ENCODE data around the gene ETFBKMT. TPM values are rescaled to one million over a fixed set of nuclear protein-coding genes. Genes with fewer than 3 reads are reported as not detected.

The ETFBKMT gene
- total RNA-seq, 1 experiment from 2014 or later, result 1.7 TPM

- ATAC-seq (no peak), DNase-seq (ENCODE audit: low read depth, low spot score) (no peak)
- Histone ChIP-seq H3K4me3 (replicated peaks in 1 of 2; ENCODE audit: low read depth in 1 of 2, low read length in 2 of 2) (no peak overlapping the region), H2AFZ (ENCODE audit: low read depth, low read length, poor library complexity, severe bottlenecking) (no peak overlapping the region), H3K27me3 (ENCODE audit: insufficient read depth, low read length) (no peaks in the 10 kb centered on the region), H3K4me2 (ENCODE audit: low read length) (no peak overlapping the region), H4K20me1 (ENCODE audit: insufficient read depth) (no peaks in the 10 kb centered on the region), H3K9me3 (ENCODE audit: control insufficient read depth in 1 of 2, insufficient read depth in 1 of 2, low read depth in 1 of 2, low read length in 2 of 2) (no peaks in the 10 kb centered on the region), H3K9me2 (ENCODE audit: insufficient read depth) (no peaks in the 10 kb centered on the region), H3K36me3 (ENCODE audit: control insufficient read depth in 1 of 2, insufficient read depth in 2 of 2, low read length in 2 of 2) (no peaks in the 10 kb centered on the region), H3K27ac (ENCODE audit: low read depth, low read length) (no peak overlapping the region), H3K79me2 (ENCODE audit: insufficient read depth, low read length) (no peaks in the 10 kb centered on the region), H3K9ac (ENCODE audit: low read length) (no peak overlapping the region), H3K4me1 (ENCODE audit: control insufficient read depth in 1 of 2, insufficient read depth in 2 of 2, low read length in 2 of 2) (peaks cover 10 to 23% of the 10 kb centered on the region in 2 experiments; a peak in 3 of 4 replicates)
- intact Hi-C loops (cut with micrococcal nuclease), result loop anchor here (5.0 to 10.0 kb wide), 4 partner anchors 409 to 1259 kb away; partner anchors contain the start of genes BICD1 and DNM1L
- RAD21 ChIA-PET (ENCODE audit: low non-redundant PET in 1 of 2, low total read pairs in 2 of 2, uncharacterized antibody in 2 of 2, unreplicated experiment in 2 of 2), result no interaction called here
- TF ChIP-seq ZBTB33 (IDR thresholded peaks at IDR 0.05; ENCODE audit: extremely low read depth, insufficient replicate concordance, low read length), result no peak
- TF ChIP-seq SP1 (IDR thresholded peaks at IDR 0.05; ENCODE audit: low read depth), result no peak
- no peak for TF ChIP-seq JUND (IDR thresholded peaks at IDR 0.05)
- no peak for TF ChIP-seq ELF1 (IDR thresholded peaks at IDR 0.05; ENCODE audit: borderline replicate concordance, low read depth)
- TF ChIP-seq CBX3 (IDR thresholded peaks at IDR 0.05; ENCODE audit: low read depth), result no peak
- CTCF ChIA-PET, result no interaction called here
- POLR2A ChIA-PET, result no interaction called here
- no TSS peak for BruUV-seq (replicated peaks)
These were observed 3.7 kb upstream of the ETFBKMT start for GRCh38 chr12:31655792-31656191.

GRCh38 chr12:31658471-31659086 is 909 bp upstream of the ETFBKMT start:
- H3K27ac ChIP-seq (ENCODE audit: low read depth, low read length), result peak overlapping the region; percentile 75
- RAD21 ChIA-PET (ENCODE audit: low non-redundant PET in 1 of 2, low total read pairs in 2 of 2, uncharacterized antibody in 2 of 2, unreplicated experiment in 2 of 2), result interaction anchor here in 1 of 2 experiments (0.6 kb wide), 1 partner anchor 402 kb away, joined by 3 read pairs; no protein-coding TSS in a partner anchor
- intact Hi-C loops (cut with micrococcal nuclease), result loop anchor here (5.0 to 10.0 kb wide), 4 partner anchors 406 to 1256 kb away; partner anchors contain the start of genes BICD1 and DNM1L
- H3K36me3 ChIP-seq (ENCODE audit: control insufficient read depth in 1 of 2, insufficient read depth in 2 of 2, low read length in 2 of 2), result no peaks in the 10 kb centered on the region
- no peaks in the 10 kb centered on the region for H3K9me2 ChIP-seq (ENCODE audit: insufficient read depth)
- H3K4me1 ChIP-seq (ENCODE audit: control insufficient read depth in 1 of 2, insufficient read depth in 2 of 2, low read length in 2 of 2), result peaks cover 10 to 16% of the 10 kb centered on the region in 2 experiments; a peak in 3 of 4 replicates
- ATAC-seq (peak; percentile 4; the same call in 1 of the 2 replicates), DNase-seq (ENCODE audit: low read depth, low spot score) (no peak)
- H3K4me3 ChIP-seq (replicated peaks in 1 of 2; ENCODE audit: low read depth in 1 of 2, low read length in 2 of 2), result peak overlapping the region; percentile 53 to 82
- H4K20me1 ChIP-seq (ENCODE audit: insufficient read depth), result no peaks in the 10 kb centered on the region
- BruUV-seq (replicated peaks), result TSS peak; percentile 42
- peak overlapping the region; percentile 94 for H3K4me2 ChIP-seq (ENCODE audit: low read length)
- peak overlapping the region; percentile 68 for H3K9ac ChIP-seq (ENCODE audit: low read length)
- peak overlapping the region; percentile 95 for H2AFZ ChIP-seq (ENCODE audit: low read depth, low read length, poor library complexity, severe bottlenecking)
- CTCF ChIA-PET, result interaction anchor here (0.9 to 1.8 kb wide), 4 partner anchors 255 to 654 kb away, joined by 3 to 4 read pairs (median 4); no protein-coding TSS in a partner anchor
- H3K27me3 ChIP-seq (ENCODE audit: insufficient read depth, low read length), result no peaks in the 10 kb centered on the region
- H3K9me3 ChIP-seq (ENCODE audit: control insufficient read depth in 1 of 2, insufficient read depth in 1 of 2, low read depth in 1 of 2, low read length in 2 of 2), result no peaks in the 10 kb centered on the region
- POLR2A ChIA-PET, result interaction anchor here (0.6 to 2.2 kb wide), 3 partner anchors 11 to 75 kb away, joined by 3 to 7 read pairs (median 4); no protein-coding TSS in a partner anchor
- H3K79me2 ChIP-seq (ENCODE audit: insufficient read depth, low read length), result no peaks in the 10 kb centered on the region
- TF ChIP-seq, protein P1, sequence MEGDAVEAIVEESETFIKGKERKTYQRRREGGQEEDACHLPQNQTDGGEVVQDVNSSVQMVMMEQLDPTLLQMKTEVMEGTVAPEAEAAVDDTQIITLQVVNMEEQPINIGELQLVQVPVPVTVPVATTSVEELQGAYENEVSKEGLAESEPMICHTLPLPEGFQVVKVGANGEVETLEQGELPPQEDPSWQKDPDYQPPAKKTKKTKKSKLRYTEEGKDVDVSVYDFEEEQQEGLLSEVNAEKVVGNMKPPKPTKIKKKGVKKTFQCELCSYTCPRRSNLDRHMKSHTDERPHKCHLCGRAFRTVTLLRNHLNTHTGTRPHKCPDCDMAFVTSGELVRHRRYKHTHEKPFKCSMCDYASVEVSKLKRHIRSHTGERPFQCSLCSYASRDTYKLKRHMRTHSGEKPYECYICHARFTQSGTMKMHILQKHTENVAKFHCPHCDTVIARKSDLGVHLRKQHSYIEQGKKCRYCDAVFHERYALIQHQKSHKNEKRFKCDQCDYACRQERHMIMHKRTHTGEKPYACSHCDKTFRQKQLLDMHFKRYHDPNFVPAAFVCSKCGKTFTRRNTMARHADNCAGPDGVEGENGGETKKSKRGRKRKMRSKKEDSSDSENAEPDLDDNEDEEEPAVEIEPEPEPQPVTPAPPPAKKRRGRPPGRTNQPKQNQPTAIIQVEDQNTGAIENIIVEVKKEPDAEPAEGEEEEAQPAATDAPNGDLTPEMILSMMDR (IDR thresholded peaks at IDR 0.05 in 2 of 3, conservative IDR thresholded peaks at IDR 0.05 in 1 of 3; ENCODE audit: borderline replicate concordance in 1 of 3, insufficient read depth in 1 of 3, low read depth in 2 of 3, low read length in 2 of 3), result no peak
- TF ChIP-seq POLR2AphosphoS5 (IDR thresholded peaks at IDR 0.05; ENCODE audit: low read depth, low read length), result no peak
- TF ChIP-seq, protein P2, sequence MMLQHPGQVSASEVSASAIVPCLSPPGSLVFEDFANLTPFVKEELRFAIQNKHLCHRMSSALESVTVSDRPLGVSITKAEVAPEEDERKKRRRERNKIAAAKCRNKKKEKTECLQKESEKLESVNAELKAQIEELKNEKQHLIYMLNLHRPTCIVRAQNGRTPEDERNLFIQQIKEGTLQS (IDR thresholded peaks at IDR 0.05), result no peak
- TF ChIP-seq SP1 (IDR thresholded peaks at IDR 0.05; ENCODE audit: low read depth), result no peak
- no peak for TF ChIP-seq JUND (IDR thresholded peaks at IDR 0.05)
- no peak for TF ChIP-seq ZNF274 (IDR thresholded peaks at IDR 0.05; ENCODE audit: low read depth, low read length)
- TF ChIP-seq YY1 (IDR thresholded peaks at IDR 0.05; ENCODE audit: extremely low read depth, insufficient replicate concordance, low read depth, low read length), result no peak
- TF ChIP-seq FOSL1 (IDR thresholded peaks at IDR 0.05; ENCODE audit: low read depth), result no peak
- TF ChIP-seq CEBPB (IDR thresholded peaks at IDR 0.05; ENCODE audit: low read depth), result no peak

Measured in HCT116 (cell line).